ENCODE data around the gene INCA1.

The INCA1 gene

DNA sequence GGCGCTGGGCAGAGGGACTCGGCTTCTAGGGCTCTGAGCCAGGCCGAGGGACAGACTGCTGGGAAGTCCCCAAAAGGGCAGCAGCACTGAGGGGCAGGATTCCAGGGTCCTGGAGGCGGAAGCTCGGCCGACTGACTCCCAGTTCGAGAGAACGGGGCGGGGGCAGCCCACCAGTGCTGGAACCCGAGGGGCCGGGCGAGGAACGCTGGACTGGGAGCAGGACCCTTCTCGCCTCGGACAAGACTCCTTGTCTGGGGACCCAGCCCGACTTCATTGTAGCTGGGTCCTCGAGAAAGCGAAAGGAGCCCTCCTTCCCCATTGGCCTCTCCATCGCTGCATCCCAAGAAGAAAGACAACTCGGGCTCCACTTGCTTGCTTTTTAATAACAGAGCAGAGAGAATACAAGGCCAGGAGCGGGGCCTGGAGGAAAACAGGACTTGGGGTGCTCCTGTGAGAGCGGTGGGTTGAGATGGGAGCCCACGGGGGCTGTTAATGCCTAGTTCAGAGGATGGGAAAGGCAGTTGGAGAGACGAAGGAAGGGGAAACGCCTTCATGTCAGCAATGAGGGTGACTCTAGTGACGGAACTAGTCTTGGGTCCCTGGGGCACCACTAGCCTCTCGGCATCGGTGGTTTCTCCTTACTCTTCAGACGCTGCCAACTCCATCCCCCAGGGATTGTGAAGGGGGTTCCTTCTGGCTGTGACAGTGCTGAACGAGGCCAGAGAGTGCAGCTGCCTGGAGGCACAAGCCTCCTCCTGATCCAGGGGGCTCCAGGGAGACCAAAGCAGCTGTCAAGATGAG is 9.4 kb downstream of the INCA1 start:
- Histone ChIP-seq H3K4me1 (ENCODE audit: control insufficient read depth in 2 of 2, insufficient read depth in 2 of 2, low read length in 2 of 2) (peaks cover 21 to 27% of the 10 kb centered on the region in 2 donors), H3K9ac (ENCODE audit: low read depth in 1 of 2, low read length in 2 of 2) (peak overlapping the region; percentile 91 to 92), H3K4me3 (ENCODE audit: low read length in 2 of 2) (peak overlapping the region; percentile 86 to 88), H3K9me3 (ENCODE audit: control insufficient read depth in 2 of 2, low read length in 2 of 2) (no peaks in the 10 kb centered on the region), H3K36me3 (ENCODE audit: control insufficient read depth in 2 of 2, insufficient read depth in 2 of 2, low read length in 2 of 2) (peaks cover 2 to 5% of the 10 kb centered on the region in 2 donors), H3K27me3 (ENCODE audit: control insufficient read depth in 2 of 2, insufficient read depth in 2 of 2, low read length in 2 of 2) (no peaks in the 10 kb centered on the region), H3K27ac (ENCODE audit: low read depth in 2 of 2, low read length in 2 of 2) (peak overlapping the region; percentile 92 to 94)

DNA sequence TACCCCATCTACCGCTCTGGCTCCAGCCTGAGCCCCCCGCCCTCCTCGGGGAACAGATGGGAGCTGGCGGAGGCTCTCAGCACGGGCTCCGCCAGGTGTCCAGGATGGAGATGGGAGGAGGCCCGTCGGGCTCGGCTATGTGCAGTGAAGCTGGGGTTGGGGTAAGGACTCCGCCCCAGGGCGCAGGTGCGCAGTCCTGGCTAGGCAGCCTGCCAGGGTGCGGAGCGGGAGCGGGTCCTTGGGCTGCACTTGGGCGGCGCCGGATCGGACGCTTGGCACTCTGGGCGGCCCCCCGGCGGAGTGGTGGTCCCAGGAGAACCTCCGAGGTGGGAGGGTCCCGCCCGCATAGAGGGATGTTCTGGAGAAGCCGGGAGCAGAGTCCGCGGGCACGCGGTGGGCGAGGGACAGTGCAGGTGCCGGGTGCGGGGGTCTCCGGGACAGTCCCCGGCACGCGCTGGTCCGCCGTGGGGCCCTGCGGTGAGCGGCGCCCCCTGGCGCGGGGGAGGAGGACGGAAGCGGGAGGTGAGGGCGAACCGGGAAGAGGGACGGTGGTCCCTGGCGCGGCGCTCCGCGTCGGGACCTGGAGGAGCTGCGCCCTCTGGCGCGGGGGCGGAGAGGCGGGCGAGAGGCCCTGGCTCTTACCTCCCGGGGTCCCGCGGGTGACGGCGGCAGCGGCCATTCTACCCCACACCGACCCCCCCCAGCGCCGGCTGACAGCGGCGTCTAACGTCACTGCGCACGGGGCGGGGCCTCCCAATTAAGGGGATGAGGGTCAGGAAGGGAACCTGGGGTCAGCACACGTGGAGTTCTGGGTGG is 10.2 kb downstream of the INCA1 start, which contains the start of gene CAMTA2:
CAMTA2 (minus strand) TSS at position 725 of the 816 bp plus-strand sequence. CDS start 1,453 bp downstream, outside the sequence.
- peak within 1 kb of the TSS; percentile 86 to 88 for H3K4me3 ChIP-seq (ENCODE audit: low read length in 2 of 2)
- no peaks in the 10 kb centered on the region for H3K27me3 ChIP-seq (ENCODE audit: control insufficient read depth in 2 of 2, insufficient read depth in 2 of 2, low read length in 2 of 2)
- peak within 1 kb of the TSS; percentile 92 to 94 for H3K27ac ChIP-seq (ENCODE audit: low read depth in 2 of 2, low read length in 2 of 2)
- H3K36me3 ChIP-seq (ENCODE audit: control insufficient read depth in 2 of 2, insufficient read depth in 2 of 2, low read length in 2 of 2): peaks cover 10 to 13% of the 10 kb centered on the region in 2 donors
- peaks cover 21 to 27% of the 10 kb centered on the region in 2 donors for H3K4me1 ChIP-seq (ENCODE audit: control insufficient read depth in 2 of 2, insufficient read depth in 2 of 2, low read length in 2 of 2)
- peak within 1 kb of the TSS; percentile 91 to 92 for H3K9ac ChIP-seq (ENCODE audit: low read depth in 1 of 2, low read length in 2 of 2)
- no peaks in the 10 kb centered on the region for H3K9me3 ChIP-seq (ENCODE audit: control insufficient read depth in 2 of 2, low read length in 2 of 2)

DNA sequence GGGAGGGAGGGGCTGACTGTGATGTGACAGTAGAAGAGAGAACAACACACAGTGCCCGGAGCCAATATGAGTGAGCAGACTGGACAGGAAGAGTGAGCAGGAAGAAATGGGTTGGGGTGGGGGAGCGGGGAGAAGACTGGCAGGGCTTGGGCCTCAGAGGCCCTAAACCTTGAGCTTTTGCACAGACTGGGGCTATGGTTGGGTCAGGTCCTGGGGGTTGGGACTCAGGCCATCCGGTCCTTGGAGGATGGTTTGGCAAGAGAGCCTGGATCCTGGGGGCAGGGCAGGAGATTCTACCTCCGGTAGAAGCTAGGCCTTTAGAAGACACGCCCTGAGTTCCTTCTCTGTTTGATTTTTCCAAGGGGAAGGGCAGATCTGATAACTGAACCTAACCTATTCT is 10.9 kb downstream of the INCA1 start:
- H3K36me3 ChIP-seq (ENCODE audit: control insufficient read depth in 2 of 2, insufficient read depth in 2 of 2, low read length in 2 of 2): peaks cover 13 to 16% of the 10 kb centered on the region in 2 donors
- H3K4me1 ChIP-seq (ENCODE audit: control insufficient read depth in 2 of 2, insufficient read depth in 2 of 2, low read length in 2 of 2): peaks cover 21 to 27% of the 10 kb centered on the region in 2 donors
- no peaks in the 10 kb centered on the region for H3K9me3 ChIP-seq (ENCODE audit: control insufficient read depth in 2 of 2, low read length in 2 of 2)
- peak overlapping the region; percentile 92 to 94 for H3K27ac ChIP-seq (ENCODE audit: low read depth in 2 of 2, low read length in 2 of 2)
- peak overlapping the region; percentile 86 to 88 for H3K4me3 ChIP-seq (ENCODE audit: low read length in 2 of 2)
- H3K9ac ChIP-seq (ENCODE audit: low read depth in 1 of 2, low read length in 2 of 2): peak overlapping the region; percentile 91 to 92
- no peaks in the 10 kb centered on the region for H3K27me3 ChIP-seq (ENCODE audit: control insufficient read depth in 2 of 2, insufficient read depth in 2 of 2, low read length in 2 of 2)

- H3K36me3 ChIP-seq (ENCODE audit: control insufficient read depth in 2 of 2, insufficient read depth in 2 of 2, low read length in 2 of 2): peaks cover 38 to 46% of the 10 kb centered on the region in 2 donors
- H3K9ac ChIP-seq (ENCODE audit: low read depth in 1 of 2, low read length in 2 of 2): no peak overlapping the region
- no peak overlapping the region for H3K27ac ChIP-seq (ENCODE audit: low read depth in 2 of 2, low read length in 2 of 2)
- peaks cover 14 to 15% of the 10 kb centered on the region in 2 donors for H3K4me1 ChIP-seq (ENCODE audit: control insufficient read depth in 2 of 2, insufficient read depth in 2 of 2, low read length in 2 of 2)
- H3K4me3 ChIP-seq (ENCODE audit: low read length in 2 of 2): no peak overlapping the region
- H3K27me3 ChIP-seq (ENCODE audit: control insufficient read depth in 2 of 2, insufficient read depth in 2 of 2, low read length in 2 of 2): no peaks in the 10 kb centered on the region
- no peaks in the 10 kb centered on the region for H3K9me3 ChIP-seq (ENCODE audit: control insufficient read depth in 2 of 2, low read length in 2 of 2)
Measured at GRCh38 chr17:4982305-4982704, 15.0 kb downstream of the INCA1 start.

DNA sequence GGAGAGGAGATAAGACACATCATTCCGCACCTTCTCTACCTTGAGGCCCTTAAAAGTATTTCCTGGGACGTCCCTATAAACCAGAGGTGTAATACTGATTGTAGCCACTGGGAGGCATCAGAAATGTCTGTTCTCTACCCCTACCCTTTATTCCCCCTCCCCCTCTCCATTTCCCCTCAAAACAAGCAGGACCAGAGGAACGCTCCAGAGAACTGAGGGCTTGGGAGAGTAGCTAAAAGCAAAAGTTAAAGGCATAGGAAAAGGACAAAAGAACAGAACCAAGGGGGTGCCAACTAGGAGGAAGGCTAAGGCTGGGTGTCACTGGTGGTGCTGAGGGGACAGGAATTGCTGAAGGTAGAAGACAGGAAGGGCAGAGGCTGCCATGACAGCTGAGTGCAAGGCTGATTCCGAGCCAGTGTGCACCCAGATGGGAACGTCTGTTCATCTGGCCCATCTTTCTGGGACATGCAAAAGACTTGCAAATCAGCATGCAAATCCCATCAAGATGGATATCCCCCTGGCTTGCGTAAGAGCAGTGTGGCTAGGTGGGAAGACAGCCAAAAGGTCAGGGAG is 16.6 kb downstream of the INCA1 start:
- no peaks in the 10 kb centered on the region for H3K9me3 ChIP-seq (ENCODE audit: control insufficient read depth in 2 of 2, low read length in 2 of 2)
- peaks cover 2 to 6% of the 10 kb centered on the region in 2 donors for H3K4me1 ChIP-seq (ENCODE audit: control insufficient read depth in 2 of 2, insufficient read depth in 2 of 2, low read length in 2 of 2)
- peaks cover 43 to 56% of the 10 kb centered on the region in 2 donors for H3K36me3 ChIP-seq (ENCODE audit: control insufficient read depth in 2 of 2, insufficient read depth in 2 of 2, low read length in 2 of 2)
- no peak overlapping the region for H3K27ac ChIP-seq (ENCODE audit: low read depth in 2 of 2, low read length in 2 of 2)
- H3K4me3 ChIP-seq (ENCODE audit: low read length in 2 of 2): no peak overlapping the region
- H3K27me3 ChIP-seq (ENCODE audit: control insufficient read depth in 2 of 2, insufficient read depth in 2 of 2, low read length in 2 of 2): no peaks in the 10 kb centered on the region
- H3K9ac ChIP-seq (ENCODE audit: low read depth in 1 of 2, low read length in 2 of 2): no peak overlapping the region

DNA sequence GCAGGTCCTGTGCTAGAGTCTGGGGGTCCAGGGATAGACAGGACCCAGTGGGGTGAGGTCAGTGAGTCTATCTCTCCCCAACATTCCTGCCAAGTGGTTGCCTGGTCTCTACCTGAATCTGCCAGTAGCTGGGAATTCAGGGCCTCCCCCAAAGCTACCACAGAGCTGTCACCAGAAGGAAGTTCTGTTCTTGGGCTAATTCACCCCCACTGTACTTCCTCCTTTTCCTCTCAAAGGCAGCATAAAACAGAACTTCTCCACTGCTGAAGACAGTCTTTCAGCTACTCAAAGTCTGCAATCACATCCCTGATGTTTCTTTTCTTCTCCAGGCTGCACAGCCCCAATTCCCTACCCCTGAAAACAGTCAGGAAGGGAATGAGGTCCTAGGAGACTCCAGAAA is 18.6 kb downstream of the INCA1 start:
- Histone ChIP-seq H3K4me1 (ENCODE audit: control insufficient read depth in 2 of 2, insufficient read depth in 2 of 2, low read length in 2 of 2) (peaks cover 0 to 4% of the 10 kb centered on the region in 2 donors), H3K27ac (ENCODE audit: low read depth in 2 of 2, low read length in 2 of 2) (no peak overlapping the region), H3K9ac (ENCODE audit: low read depth in 1 of 2, low read length in 2 of 2) (no peak overlapping the region), H3K4me3 (ENCODE audit: low read length in 2 of 2) (no peak overlapping the region), H3K9me3 (ENCODE audit: control insufficient read depth in 2 of 2, low read length in 2 of 2) (no peaks in the 10 kb centered on the region), H3K36me3 (ENCODE audit: control insufficient read depth in 2 of 2, insufficient read depth in 2 of 2, low read length in 2 of 2) (peaks cover 48 to 70% of the 10 kb centered on the region in 2 donors), H3K27me3 (ENCODE audit: control insufficient read depth in 2 of 2, insufficient read depth in 2 of 2, low read length in 2 of 2) (no peaks in the 10 kb centered on the region)

- no peaks in the 10 kb centered on the region for H3K27me3 ChIP-seq (ENCODE audit: control insufficient read depth in 2 of 2, insufficient read depth in 2 of 2, low read length in 2 of 2)
- no peaks in the 10 kb centered on the region for H3K9me3 ChIP-seq (ENCODE audit: control insufficient read depth in 2 of 2, low read length in 2 of 2)
- peaks cover 57 to 75% of the 10 kb centered on the region in 2 donors for H3K36me3 ChIP-seq (ENCODE audit: control insufficient read depth in 2 of 2, insufficient read depth in 2 of 2, low read length in 2 of 2)
- no peak overlapping the region for H3K9ac ChIP-seq (ENCODE audit: low read depth in 1 of 2, low read length in 2 of 2)
- no peak overlapping the region for H3K27ac ChIP-seq (ENCODE audit: low read depth in 2 of 2, low read length in 2 of 2)
- no peak overlapping the region for H3K4me3 ChIP-seq (ENCODE audit: low read length in 2 of 2)
- H3K4me1 ChIP-seq (ENCODE audit: control insufficient read depth in 2 of 2, insufficient read depth in 2 of 2, low read length in 2 of 2): peaks cover 0 to 4% of the 10 kb centered on the region in 2 donors
Measured at GRCh38 chr17:4974115-4974670, 23.1 kb downstream of the INCA1 start.

DNA sequence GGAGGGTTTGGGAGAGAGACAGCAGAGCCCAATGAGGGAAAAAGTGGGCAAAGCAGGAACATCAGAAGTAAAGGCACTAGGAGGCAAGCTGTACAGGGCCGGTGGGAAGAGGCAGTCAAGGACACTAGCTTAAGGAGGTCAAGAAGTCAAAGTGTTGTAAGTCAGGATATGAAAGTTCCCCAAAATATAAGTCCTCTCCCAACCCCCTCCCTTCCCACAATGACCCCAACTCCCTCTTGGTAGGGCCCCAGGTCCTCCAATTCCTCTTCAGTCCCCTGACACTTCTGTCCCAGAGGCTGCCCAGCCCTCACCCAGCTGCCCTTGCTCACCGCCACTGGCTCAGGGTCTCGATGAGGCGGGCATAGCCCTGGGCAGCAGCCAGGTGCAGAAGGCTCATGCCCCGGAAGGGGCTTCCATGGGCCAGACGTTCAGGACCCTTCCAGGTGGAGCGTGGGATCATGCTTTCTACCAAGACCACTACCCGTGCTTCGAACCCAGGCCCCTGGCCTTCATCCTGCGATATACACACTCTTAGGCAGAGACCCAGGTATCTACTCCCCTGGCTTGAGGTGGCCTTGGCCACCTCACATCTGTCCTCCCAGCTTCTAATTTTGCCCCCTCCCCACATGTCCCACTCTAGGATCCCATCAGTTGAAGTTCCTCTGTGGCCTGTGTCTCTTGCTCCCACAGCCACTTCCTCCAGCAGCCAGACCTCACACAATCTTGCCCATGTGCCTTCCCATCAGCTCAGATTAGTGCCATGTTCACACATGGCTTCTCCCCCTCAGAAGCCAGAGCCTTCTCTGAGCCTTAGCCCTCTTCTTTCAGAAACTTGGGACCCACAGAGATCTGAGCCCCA is 23.8 kb downstream of the INCA1 start:
- no peak overlapping the region for H3K9ac ChIP-seq (ENCODE audit: low read depth in 1 of 2, low read length in 2 of 2)

DNA sequence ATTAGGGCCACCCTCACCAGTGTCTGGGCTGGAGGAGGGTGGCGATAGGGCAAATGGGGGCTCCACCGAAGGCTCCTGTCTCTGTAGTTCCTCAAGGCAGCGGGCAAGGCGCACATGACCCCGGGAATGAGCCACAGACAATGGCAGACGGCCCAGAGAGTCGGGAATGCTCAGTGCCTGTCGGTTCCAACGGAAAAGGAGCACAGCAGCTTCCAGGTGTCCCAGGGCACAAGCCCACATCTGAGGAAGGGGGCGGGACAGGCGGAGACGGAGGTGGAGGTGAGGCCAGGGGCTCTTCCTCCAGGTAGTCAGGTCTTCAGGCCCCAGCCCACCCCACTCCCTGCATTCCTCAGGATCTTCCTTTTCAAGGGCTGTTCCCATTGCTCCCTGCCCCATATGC is 24.6 kb downstream of the INCA1 start:
- no peak overlapping the region for H3K27ac ChIP-seq (ENCODE audit: low read depth in 2 of 2, low read length in 2 of 2)

More for the DNA sequence above, 23.8 kb downstream of the INCA1 start:
- Histone ChIP-seq H3K27ac (ENCODE audit: low read depth in 2 of 2, low read length in 2 of 2) (no peak overlapping the region), H3K36me3 (ENCODE audit: control insufficient read depth in 2 of 2, insufficient read depth in 2 of 2, low read length in 2 of 2) (peaks cover 53 to 69% of the 10 kb centered on the region in 2 donors), H3K4me3 (ENCODE audit: low read length in 2 of 2) (no peak overlapping the region), H3K9me3 (ENCODE audit: control insufficient read depth in 2 of 2, low read length in 2 of 2) (no peaks in the 10 kb centered on the region), H3K4me1 (ENCODE audit: control insufficient read depth in 2 of 2, insufficient read depth in 2 of 2, low read length in 2 of 2) (peaks cover 5 to 8% of the 10 kb centered on the region in 2 donors), H3K27me3 (ENCODE audit: control insufficient read depth in 2 of 2, insufficient read depth in 2 of 2, low read length in 2 of 2) (no peaks in the 10 kb centered on the region)

More for the DNA sequence above, 24.6 kb downstream of the INCA1 start:
- H3K9ac ChIP-seq (ENCODE audit: low read depth in 1 of 2, low read length in 2 of 2): no peak overlapping the region
- peaks cover 46 to 62% of the 10 kb centered on the region in 2 donors for H3K36me3 ChIP-seq (ENCODE audit: control insufficient read depth in 2 of 2, insufficient read depth in 2 of 2, low read length in 2 of 2)
- no peak overlapping the region for H3K4me3 ChIP-seq (ENCODE audit: low read length in 2 of 2)
- peaks cover 10 to 11% of the 10 kb centered on the region in 2 donors for H3K4me1 ChIP-seq (ENCODE audit: control insufficient read depth in 2 of 2, insufficient read depth in 2 of 2, low read length in 2 of 2)
- no peaks in the 10 kb centered on the region for H3K9me3 ChIP-seq (ENCODE audit: control insufficient read depth in 2 of 2, low read length in 2 of 2)
- no peaks in the 10 kb centered on the region for H3K27me3 ChIP-seq (ENCODE audit: control insufficient read depth in 2 of 2, insufficient read depth in 2 of 2, low read length in 2 of 2)

Data from mucosa of rectum (tissue), 2 donors.